Ramos (cell line): ENCODE data around the gene LELP1.

Experiments used
- in situ Hi-C: fragments of 300-500 bp; cut with MboI; formaldehyde crosslinking; loops from one replicate; pipeline ENCODE4 v1.14.3; 2022; ENCODE audit warnings: low sequenced_read_pairs; ENCODE audit not compliant: unreplicated experiment

Gene LELP1

GRCh38 chr1:153227810-153228209 lies 24.6 kb downstream of the LELP1 start:
- in situ Hi-C loops: loop anchor here (25.0 kb wide), 1 partner anchor 566 kb away; the partner anchor contains the start of gene LCE2D

- in situ Hi-C loops: loop anchor here (25.0 kb wide), 1 partner anchor 566 kb away; the partner anchor contains the start of gene LCE2D
Measured at GRCh38 chr1:153228491-153228890, 25.3 kb downstream of the LELP1 start.

GRCh38 chr1:153229076-153229829 lies 26.0 kb downstream of the LELP1 start:
- in situ Hi-C loops: loop anchor here (25.0 kb wide), 1 partner anchor 567 kb away; the partner anchor contains the start of gene LCE2D

GRCh38 chr1:153231363-153231762 lies 28.1 kb downstream of the LELP1 start:
- in situ Hi-C loops: loop anchor here (25.0 kb wide), 1 partner anchor 569 kb away; the partner anchor contains the start of gene LCE2D

DNA sequence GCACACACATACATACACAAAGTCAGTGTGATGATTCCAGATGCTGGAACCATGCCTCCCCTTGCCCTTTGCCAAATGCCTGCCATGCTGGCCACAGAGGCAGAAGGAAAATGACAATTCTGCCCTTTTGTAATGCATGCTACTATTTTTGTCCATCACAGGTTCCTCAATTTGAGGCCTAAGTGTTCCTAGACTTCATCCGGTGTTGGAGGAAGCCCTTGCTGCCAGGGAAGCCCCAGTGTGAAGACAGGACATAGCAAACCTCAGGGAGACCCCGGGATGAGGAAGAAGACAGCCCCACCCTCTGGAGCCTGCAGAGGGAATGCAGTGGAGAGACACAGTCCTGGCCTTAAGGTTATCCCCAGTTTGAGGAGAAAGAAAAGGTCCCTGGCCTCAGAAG lies 28.6 kb downstream of the LELP1 start:
- in situ Hi-C loops: loop anchor here (25.0 kb wide), 1 partner anchor 569 kb away; the partner anchor contains the start of gene LCE2D

- in situ Hi-C loops: loop anchor here (25.0 kb wide), 1 partner anchor 570 kb away; the partner anchor contains the start of gene LCE2D
Measured at GRCh38 chr1:153232553-153232952, 29.3 kb downstream of the LELP1 start.

GRCh38 chr1:153233448-153233847 lies 30.2 kb downstream of the LELP1 start:
- in situ Hi-C loops: loop anchor here (25.0 kb wide), 1 partner anchor 571 kb away; the partner anchor contains the start of gene LCE2D

DNA sequence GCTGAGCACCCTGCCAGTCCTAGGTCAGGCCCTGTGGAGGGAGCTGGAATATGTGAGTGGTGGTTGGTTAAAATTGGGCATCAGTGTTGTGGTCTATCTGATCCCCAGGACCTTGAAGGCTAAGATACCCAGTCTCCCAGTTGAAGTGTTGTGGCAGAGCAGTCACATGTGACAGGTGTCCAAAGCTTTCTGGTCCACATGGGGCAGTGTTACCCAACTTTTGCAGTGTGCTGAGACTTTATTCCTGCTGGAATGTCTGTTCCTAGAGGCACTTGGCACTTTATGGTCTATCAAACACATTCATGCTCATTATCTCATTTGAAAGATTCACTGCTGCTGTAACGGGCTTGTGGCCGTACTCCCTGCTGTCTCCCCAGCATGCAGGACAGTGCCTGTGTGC lies 35.3 kb downstream of the LELP1 start:
- in situ Hi-C loops: loop anchor here (25.0 kb wide), 1 partner anchor 576 kb away; the partner anchor contains the start of gene LCE2D

DNA sequence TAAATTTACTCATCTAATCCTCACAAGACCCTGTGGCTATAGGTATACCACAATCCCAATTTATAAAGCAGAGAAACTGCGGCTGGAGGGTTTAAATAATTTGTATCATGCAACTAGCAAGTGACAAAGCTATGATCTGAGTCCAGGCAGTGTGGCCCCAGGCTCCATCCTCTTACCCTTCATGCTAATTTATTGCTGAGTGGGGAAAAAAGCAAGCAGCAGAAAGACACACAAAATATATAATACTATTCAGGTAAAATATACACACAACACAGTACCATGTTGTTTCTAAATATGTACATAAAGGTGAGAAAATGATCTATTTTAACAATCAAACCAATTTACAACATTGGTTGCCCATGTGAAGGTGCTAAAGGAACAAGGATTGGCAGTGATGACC lies 38.9 kb downstream of the LELP1 start:
- in situ Hi-C loops: loop anchor here (25.0 kb wide), 1 partner anchor 580 kb away; the partner anchor contains the start of gene LCE2D

DNA sequence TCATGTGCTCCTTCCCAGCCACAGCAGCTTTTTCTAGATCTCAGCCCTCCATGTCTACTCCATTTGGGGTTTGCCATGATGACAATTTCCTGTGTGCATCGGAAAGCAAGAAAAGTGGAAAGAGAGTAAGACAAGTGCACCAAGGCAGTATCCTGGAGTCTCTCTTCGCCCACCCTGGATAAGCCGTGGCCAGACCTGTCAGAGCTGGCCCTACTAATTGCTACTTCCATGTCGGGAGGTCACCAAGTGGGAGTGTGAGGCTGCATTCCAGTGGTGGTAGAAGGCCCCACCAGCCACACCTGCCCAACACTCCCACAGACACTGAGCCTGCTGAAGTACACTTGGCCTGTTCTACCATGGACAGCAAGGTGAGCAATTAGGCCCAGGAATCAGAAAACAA lies 42.2 kb downstream of the LELP1 start:
- in situ Hi-C loops: loop anchor here (25.0 kb wide), 1 partner anchor 583 kb away; the partner anchor contains the start of gene LCE2D

GRCh38 chr1:153246018-153246417 lies 42.8 kb downstream of the LELP1 start:
- in situ Hi-C loops: loop anchor here (25.0 kb wide), 1 partner anchor 584 kb away; the partner anchor contains the start of gene LCE2D

- in situ Hi-C loops: loop anchor here (25.0 kb wide), 1 partner anchor 585 kb away; the partner anchor contains the start of gene LCE2D
Measured at GRCh38 chr1:153246825-153247224, 43.6 kb downstream of the LELP1 start.

- in situ Hi-C loops: loop anchor here (25.0 kb wide), 1 partner anchor 586 kb away; the partner anchor contains the start of gene LCE2D
Measured at GRCh38 chr1:153248176-153248879, 45.1 kb downstream of the LELP1 start.

GRCh38 chr1:153250166-153250565 lies 46.9 kb downstream of the LELP1 start:
- in situ Hi-C loops: no loop called here

DNA sequence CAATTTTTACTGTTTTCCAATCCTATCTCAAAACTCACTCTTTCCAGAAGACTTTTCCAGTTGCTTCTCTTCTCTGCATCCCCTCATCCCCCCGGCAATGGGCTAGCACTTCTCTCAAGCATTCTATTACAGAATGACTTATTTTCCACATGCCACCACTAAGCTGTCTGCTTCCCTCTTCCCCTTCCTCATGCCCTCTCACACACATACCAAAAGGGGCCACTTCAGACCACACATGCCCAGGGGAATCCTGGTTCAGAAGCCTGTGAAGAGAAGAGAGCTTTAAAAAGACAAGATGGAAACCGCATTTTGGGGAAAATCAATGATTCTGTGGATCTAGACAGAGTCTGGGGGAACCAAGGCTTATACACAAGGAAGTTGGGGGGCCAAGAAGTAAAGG lies 47.9 kb downstream of the LELP1 start:
- in situ Hi-C loops: no loop called here

DNA sequence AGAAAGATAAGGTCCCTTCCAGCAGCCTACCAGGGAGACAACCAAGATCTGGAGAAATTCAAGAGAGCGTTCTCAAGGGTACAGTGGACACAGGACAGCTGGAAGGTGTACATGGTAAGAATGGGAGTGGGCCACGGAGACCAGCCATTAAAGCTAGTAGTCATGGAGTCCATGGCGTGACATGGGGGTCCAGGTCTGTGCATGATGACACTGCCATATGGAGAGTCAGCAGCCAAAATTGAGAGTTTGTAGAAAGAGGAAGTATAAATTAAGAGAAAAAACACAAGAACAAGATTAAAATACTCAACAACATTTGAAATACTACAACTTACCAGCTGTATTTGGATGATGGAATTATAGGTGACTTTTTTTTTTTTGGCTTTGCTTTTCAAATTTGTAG lies 48.3 kb downstream of the LELP1 start:
- in situ Hi-C loops: no loop called here

- in situ Hi-C loops: no loop called here
Measured at GRCh38 chr1:153251988-153252387, 48.8 kb downstream of the LELP1 start.

- in situ Hi-C loops: no loop called here
Measured at GRCh38 chr1:153253076-153253475, 49.8 kb downstream of the LELP1 start.

DNA sequence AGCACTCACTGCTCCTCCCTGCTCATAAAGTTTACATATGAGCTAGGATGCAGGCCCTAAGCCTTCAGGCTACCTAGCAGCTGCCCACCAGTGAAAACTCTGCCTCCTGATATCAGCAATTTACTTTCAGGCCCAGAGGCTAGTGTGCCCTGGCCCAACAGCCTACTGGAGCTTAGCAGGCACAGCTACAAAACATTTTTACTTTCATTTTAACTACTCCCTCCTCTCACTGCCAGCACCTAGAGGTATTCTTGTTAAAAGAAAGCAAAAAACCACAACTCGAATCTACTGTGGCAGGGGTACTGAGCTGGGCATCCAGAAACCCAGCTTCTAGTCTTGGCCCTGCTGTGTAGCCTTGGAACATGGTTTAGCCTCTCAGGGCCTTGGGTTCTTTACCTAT lies 50.5 kb downstream of the LELP1 start:
- in situ Hi-C loops: no loop called here
